Esophagus mucosa (tissue), 1 donor: ENCODE data around the gene ZXDA. TPM values are rescaled to one million over a fixed set of nuclear protein-coding genes. Genes with fewer than 3 reads are reported as not detected.

Experiments
- ATAC-seq: fragments of 200-7000 bp; cut with Tn5 transposase; one replicate; pipeline ENCODE4 v1.9.1; 2020
- total RNA-seq: library from RNA; stranded (reverse); gene quantifications from one replicate; pipeline ENCODE4 v1.2.4, GENCODE V29; 2023
- donor health status: DM: yes; HTN: yes; CAD: no.

ZXDA gene
- total RNA-seq, result 1.3 TPM

DNA sequence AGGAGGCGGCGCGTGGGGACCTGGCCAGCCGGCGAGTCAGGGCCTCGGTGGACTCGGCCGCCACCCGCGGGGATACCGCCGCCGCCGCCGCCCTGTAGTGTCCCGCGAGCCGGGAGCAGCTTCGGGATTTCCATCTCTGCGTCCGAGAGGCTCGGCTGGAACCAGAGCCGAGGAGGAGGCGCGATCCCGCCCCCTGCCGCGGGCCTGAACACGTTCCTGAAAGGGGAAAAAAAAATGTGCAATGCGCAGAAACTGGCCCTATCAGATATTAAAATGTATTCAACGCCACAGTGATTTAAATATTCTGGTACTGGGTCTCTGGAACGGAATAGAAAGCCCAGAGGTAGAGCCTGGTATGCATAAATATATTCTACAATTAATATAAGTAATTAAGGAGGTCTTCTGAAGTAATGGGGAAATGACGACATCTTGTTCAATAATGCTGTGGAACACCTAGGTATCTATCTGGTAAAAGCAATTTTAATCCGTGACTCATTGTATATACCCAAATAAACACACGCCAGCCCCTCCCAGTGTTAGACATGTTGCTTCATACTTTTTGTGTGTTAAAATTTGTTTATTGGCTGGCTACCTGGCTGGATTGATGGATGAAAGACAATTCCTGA lies at the start of gene ZXDA:
Gene ZXDA, minus strand, starts transcription at position 172 of the 626 bp plus-strand sequence. Its CDS starts 38 bp downstream, at position 134.
- peak; percentile 78 for ATAC-seq

- no peak for ATAC-seq
Observed at GRCh38 chrX:57952320-57952678, 42.0 kb upstream of the ZXDA start.

- ATAC-seq, result peak; percentile 42
Observed at GRCh38 chrX:57951666-57952319, 41.5 kb upstream of the ZXDA start.

- ATAC-seq, result no peak
Observed at GRCh38 chrX:57933321-57933720, 23.1 kb upstream of the ZXDA start.

DNA sequence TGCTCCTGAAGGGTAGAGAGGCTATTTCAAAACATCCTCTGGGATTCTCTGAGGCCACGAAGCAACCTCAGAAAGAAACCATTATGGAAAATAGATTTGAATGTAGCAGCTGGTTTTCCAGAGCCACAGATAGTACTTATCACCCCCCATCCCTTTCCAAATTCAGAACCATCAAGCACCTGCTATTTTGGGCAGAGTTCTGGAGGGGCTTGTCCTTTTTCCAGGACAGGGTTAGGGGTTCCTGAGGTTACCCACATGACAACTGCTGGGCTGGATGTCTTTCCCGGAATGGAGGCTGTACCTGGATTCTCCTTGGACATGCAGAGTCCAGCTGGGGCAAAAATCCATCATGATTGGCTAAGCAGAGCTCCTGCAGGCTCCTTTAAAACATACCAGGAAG lies 22.0 kb upstream of the ZXDA start:
- no peak for ATAC-seq

DNA sequence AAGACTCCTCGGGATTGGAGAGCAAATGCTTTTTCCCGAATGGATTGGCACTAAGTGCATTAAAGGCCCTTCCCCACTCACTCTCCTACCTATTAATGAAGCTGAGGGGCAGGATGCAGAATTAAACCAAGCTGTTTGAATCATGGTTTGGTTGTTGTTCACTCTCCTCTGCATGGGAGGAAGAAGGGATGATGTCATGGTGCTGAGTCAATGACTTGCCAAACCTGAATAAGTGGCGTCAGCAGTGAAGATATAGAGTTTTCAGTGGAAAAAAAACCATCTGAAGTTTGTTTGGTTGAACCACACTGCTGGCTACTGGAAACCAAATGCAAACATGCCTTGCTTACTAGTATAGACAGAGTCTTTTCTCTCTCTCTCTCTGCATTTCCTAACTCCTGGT lies 19.8 kb upstream of the ZXDA start:
- ATAC-seq, result peak; percentile 45

GRCh38 chrX:57929373-57929772 lies 19.1 kb upstream of the ZXDA start:
- ATAC-seq, result no peak

- ATAC-seq, result no peak
Observed at GRCh38 chrX:57925806-57926205, 15.5 kb upstream of the ZXDA start.

GRCh38 chrX:57918750-57919436 lies 8.6 kb upstream of the ZXDA start:
- ATAC-seq, result no peak

DNA sequence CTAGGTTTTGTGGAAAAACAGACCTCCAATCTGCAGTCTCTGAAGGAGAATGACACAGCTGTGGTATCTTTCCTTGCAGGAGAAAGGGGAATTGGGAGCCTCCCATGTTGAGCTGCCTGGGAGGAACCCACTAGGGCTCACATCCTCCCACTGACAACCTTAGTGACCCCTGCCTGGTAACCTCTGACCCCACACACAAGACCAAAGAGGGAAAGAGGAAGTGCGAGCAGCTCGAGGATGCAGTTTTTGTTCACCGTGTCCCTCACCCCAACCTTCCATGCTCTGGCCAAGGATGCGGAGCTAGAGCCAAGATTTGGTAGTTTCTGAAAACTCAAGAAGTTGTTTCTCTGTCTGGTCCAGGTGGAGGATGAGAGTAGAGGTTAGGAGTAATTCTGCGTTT lies 5.4 kb upstream of the ZXDA start:
- ATAC-seq, result no peak

GRCh38 chrX:57909595-57910286 lies 517 bp downstream of the ZXDA start:
- ATAC-seq, result peak; percentile 79

GRCh38 chrX:57908972-57909594 lies 1.2 kb downstream of the ZXDA start:
- peak; percentile 7 for ATAC-seq

DNA sequence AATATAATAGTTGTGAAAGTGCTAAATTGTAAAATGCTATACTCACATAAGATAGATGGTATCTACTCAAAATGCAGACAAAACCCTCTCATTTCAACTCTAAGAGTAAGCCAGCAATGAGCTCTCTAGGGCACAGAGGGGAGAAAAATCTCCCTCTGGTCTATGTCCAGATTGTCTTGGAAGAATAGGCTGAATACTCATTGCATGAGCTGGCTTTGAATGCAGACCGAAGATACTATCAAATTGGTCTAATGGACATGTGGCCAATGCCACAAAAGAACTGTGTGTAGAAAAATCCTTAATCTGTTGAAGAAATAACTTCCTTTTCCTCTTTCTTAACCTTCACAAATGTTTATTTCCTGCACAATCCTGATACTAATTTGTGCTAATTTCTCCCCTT lies 3.5 kb downstream of the ZXDA start:
- ATAC-seq, result no peak

- ATAC-seq, result no peak
Observed at GRCh38 chrX:57905141-57905540, 5.1 kb downstream of the ZXDA start.

GRCh38 chrX:57904176-57904880 lies 5.9 kb downstream of the ZXDA start:
- no peak for ATAC-seq

GRCh38 chrX:57902633-57903032 lies 7.6 kb downstream of the ZXDA start:
- no peak for ATAC-seq

- no peak for ATAC-seq
Observed at GRCh38 chrX:57901466-57901865, 8.8 kb downstream of the ZXDA start.

GRCh38 chrX:57900975-57901374 lies 9.3 kb downstream of the ZXDA start:
- ATAC-seq, result no peak

DNA sequence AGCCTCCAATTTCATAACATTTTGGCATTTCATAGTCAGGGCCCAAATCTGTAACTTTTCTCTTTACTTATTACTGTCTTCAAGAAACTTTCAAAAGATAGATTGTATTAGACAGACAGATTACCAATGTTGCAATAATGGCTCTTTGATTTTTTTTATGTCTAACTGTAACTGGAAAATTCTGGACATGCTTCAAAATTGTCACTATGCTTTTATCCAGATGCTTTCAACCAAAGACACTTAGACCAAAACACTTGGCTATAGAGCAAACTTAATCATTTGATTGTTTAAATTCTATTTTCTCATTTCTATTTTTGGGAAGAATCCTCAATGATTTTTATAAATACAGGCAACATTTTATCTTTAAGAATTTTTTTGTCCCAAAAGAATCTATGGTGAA lies 10.4 kb downstream of the ZXDA start:
- ATAC-seq, result no peak

- ATAC-seq, result no peak
Observed at GRCh38 chrX:57899064-57899463, 11.2 kb downstream of the ZXDA start.

- ATAC-seq, result no peak
Observed at GRCh38 chrX:57871463-57871862, 38.8 kb downstream of the ZXDA start.
